MM.1S (cell line): Measurements from ENCODE around the gene OLIG1.

Source experiments
- DNase-seq: peaks from one replicate; pipeline ENCODE4 v3.0.0-alpha.2; 2015
- H2AFZ ChIP-seq: fragments of 300-600 bp; sonication (generic); 2 replicates; pipeline ENCODE4 v1.6.0; 2016; ENCODE audit warnings: antibody characterized with exemption, low read length
- H3F3A ChIP-seq: fragments of 300-600 bp; sonication (generic); 2 replicates; pipeline ENCODE4 v1.6.1; 2016; ENCODE audit warnings: mild to moderate bottlenecking, antibody characterized with exemption, low read length, moderate library complexity, mixed read lengths; ENCODE audit not compliant: insufficient read depth
- H3K27ac ChIP-seq: fragments of 300-600 bp; sonication (generic); 2 replicates; pipeline ENCODE4 v1.5.1; 2016; ENCODE audit warnings: mild to moderate bottlenecking, low read length
- H3K27me3 ChIP-seq: fragments of 300-600 bp; sonication (generic); replicated peaks from 2 replicates; pipeline ENCODE4 v1.6.0; 2016; ENCODE audit warnings: low read length; ENCODE audit not compliant: insufficient read depth
- H3K36me3 ChIP-seq: fragments of 300-600 bp; sonication (generic); replicated peaks from 2 replicates; pipeline ENCODE4 v1.6.1; 2016; ENCODE audit warnings: mild to moderate bottlenecking, low read length, mixed read lengths; ENCODE audit not compliant: insufficient read depth
- H3K4me1 ChIP-seq: fragments of 300-600 bp; sonication (generic); 2 replicates; pipeline ENCODE4 v1.6.1; 2016; ENCODE audit warnings: low read length, mixed read lengths
- H3K4me2 ChIP-seq: fragments of 300-600 bp; sonication (generic); 2 replicates; pipeline ENCODE4 v1.6.0; 2016; ENCODE audit warnings: low read depth, low read length
- H3K4me3 ChIP-seq: fragments of 300-600 bp; sonication (generic); 2 replicates; pipeline ENCODE4 v1.5.1; 2016; ENCODE audit warnings: low read length, mixed read lengths
- H3K79me2 ChIP-seq: fragments of 300-600 bp; sonication (generic); 2 replicates; pipeline ENCODE4 v1.6.1; 2016; ENCODE audit warnings: mixed run types, low read length, mixed read lengths
- H3K9ac ChIP-seq: fragments of 300-600 bp; sonication (generic); 2 replicates; pipeline ENCODE4 v1.6.1; 2016; ENCODE audit warnings: low read length, mixed read lengths
- H3K9me2 ChIP-seq: fragments of 300-600 bp; sonication (generic); replicated peaks from 2 replicates; pipeline ENCODE4 v1.6.1; 2016; ENCODE audit warnings: mild to moderate bottlenecking, low read length, mixed read lengths; ENCODE audit not compliant: insufficient read depth
- H3K9me3 ChIP-seq: fragments of 300-600 bp; sonication (generic); replicated peaks from 2 replicates; pipeline ENCODE4 v1.6.1; 2016; ENCODE audit warnings: mild to moderate bottlenecking, low read length, mixed read lengths; ENCODE audit not compliant: insufficient read depth
- H4K20me1 ChIP-seq: fragments of 300-600 bp; sonication (generic); 2 replicates; pipeline ENCODE4 v1.6.1; 2016; ENCODE audit warnings: mild to moderate bottlenecking, low read length, moderate library complexity, mixed read lengths; ENCODE audit not compliant: insufficient read depth
- CTCF ChIP-seq: fragments of 300-600 bp; sonication (generic); IDR thresholded peaks from 2 replicates; pipeline ENCODE4 v1.5.1; 2016; ENCODE audit warnings: antibody characterized with exemption, low read length, mixed read lengths
- EZH2 ChIP-seq: fragments of 300-600 bp; sonication (generic); optimal IDR thresholded peaks from 2 replicates; pipeline ENCODE3; 2017; ENCODE audit warnings: low read depth, mild to moderate bottlenecking, antibody characterized with exemption, low read length, mixed read lengths
- EZH2phosphoT487 ChIP-seq: fragments of 300-600 bp; sonication (generic); IDR thresholded peaks from 2 replicates; pipeline ENCODE4 v1.6.1; 2018; ENCODE audit warnings: antibody characterized with exemption, low read length

The OLIG1 gene

GRCh38 chr21:33089395-33090119, 19.6 kb downstream of the OLIG1 start:
- Histone ChIP-seq H3K4me2 (no peak overlapping the region), H3K4me3 (no peak overlapping the region), H3F3A (no peaks in the 10 kb centered on the region), H3K9ac (no peak overlapping the region), H3K27ac (no peak overlapping the region), H2AFZ (no peak overlapping the region), H3K4me1 (no peaks in the 10 kb centered on the region), H3K79me2 (no peaks in the 10 kb centered on the region), H3K9me3 (no peaks in the 10 kb centered on the region), H4K20me1 (no peaks in the 10 kb centered on the region), H3K27me3 (no peaks in the 10 kb centered on the region), H3K9me2 (no peaks in the 10 kb centered on the region), H3K36me3 (no peaks in the 10 kb centered on the region)
- no peak for TF ChIP-seq EZH2phosphoT487
- no peak for TF ChIP-seq CTCF
- TF ChIP-seq EZH2 = no peak
- no peak for DNase-seq

- Histone ChIP-seq H3F3A (no peaks in the 10 kb centered on the region), H3K9ac (no peak overlapping the region), H3K9me3 (no peaks in the 10 kb centered on the region), H3K27ac (no peak overlapping the region), H4K20me1 (no peaks in the 10 kb centered on the region), H3K4me1 (no peaks in the 10 kb centered on the region), H3K27me3 (no peaks in the 10 kb centered on the region), H3K4me2 (no peak overlapping the region), H2AFZ (no peak overlapping the region), H3K9me2 (no peaks in the 10 kb centered on the region), H3K79me2 (no peaks in the 10 kb centered on the region), H3K36me3 (no peaks in the 10 kb centered on the region), H3K4me3 (no peak overlapping the region)
- DNase-seq = no peak
- TF ChIP-seq EZH2 (no peak), CTCF (no peak), EZH2phosphoT487 (no peak)
Measured at GRCh38 chr21:33096426-33096825, 26.5 kb downstream of the OLIG1 start.

- no peak overlapping the region for H3K4me2 ChIP-seq
- no peak overlapping the region for H3K9ac ChIP-seq
Measured at GRCh38 chr21:33099131-33099530, 29.2 kb downstream of the OLIG1 start.

More at GRCh38 chr21:33099131-33099530, 29.2 kb downstream of the OLIG1 start:
- no peak for DNase-seq
- no peaks in the 10 kb centered on the region for H3K36me3 ChIP-seq
- H3K27ac ChIP-seq = no peak overlapping the region
- H3F3A ChIP-seq = no peaks in the 10 kb centered on the region
- TF ChIP-seq EZH2phosphoT487 (no peak), CTCF (no peak), EZH2 (no peak)
- no peaks in the 10 kb centered on the region for H3K79me2 ChIP-seq
- H3K9me3 ChIP-seq = no peaks in the 10 kb centered on the region
- H2AFZ ChIP-seq = no peak overlapping the region
- H4K20me1 ChIP-seq = no peaks in the 10 kb centered on the region
- no peaks in the 10 kb centered on the region for H3K4me1 ChIP-seq
- H3K9me2 ChIP-seq = no peaks in the 10 kb centered on the region
- no peak overlapping the region for H3K4me3 ChIP-seq
- no peaks in the 10 kb centered on the region for H3K27me3 ChIP-seq
